H1 (cell line): Measurements from ENCODE around the gene ZNF407. TPM values are rescaled to one million over a fixed set of nuclear protein-coding genes. Genes with fewer than 3 reads are reported as not detected.

Experiments used
- CTCF ChIA-PET: fragments of 300-600 bp; sonication (Branson Sonifier 250); formaldehyde crosslinking; loops from one replicate; lab custom pipeline; 2021; ENCODE audit not compliant: partially characterized antibody; lab: Charles Lee
- POLR2A ChIA-PET: fragments of 300-600 bp; sonication (Branson Sonifier 250); formaldehyde crosslinking; loops from one replicate; lab custom pipeline; 2021; ENCODE audit warnings: inconsistent platforms; ENCODE audit not compliant: partially characterized antibody; lab: Charles Lee
- DNase-seq, 2 experiments: peaks; one replicate each; pipeline versions ENCODE4 v3.0.0 to v3.0.0-alpha.2; 2010 to 2022; ENCODE audit warnings: low spot score in 2 of 2, low read depth in 1 of 2, mixed read lengths in 1 of 2
- FAIRE-seq: peaks from 2 replicates; lab custom pipeline; 2011; peaks lifted over from hg19 to GRCh38; lab: Jason Lieb, UNC
- H2AFZ ChIP-seq: 2 replicates; pipeline ENCODE4 v1.8.1; 2012; ENCODE audit warnings: low read length, inconsistent platforms
- H2AK5ac ChIP-seq: 2 replicates; pipeline ENCODE4 v1.6.1; 2013; ENCODE audit warnings: low read depth, low read length
- H2BK120ac ChIP-seq: replicated peaks from 2 replicates; pipeline ENCODE3; 2013; ENCODE audit warnings: low read depth, low read length, inconsistent platforms
- H2BK12ac ChIP-seq: 2 replicates; pipeline ENCODE4 v1.6.1; 2013; ENCODE audit warnings: low read depth, low read length
- H2BK15ac ChIP-seq: 2 replicates; pipeline ENCODE4 v1.6.1; 2013; ENCODE audit warnings: low read length
- H2BK20ac ChIP-seq: 2 replicates; pipeline ENCODE4 v1.6.1; 2013; ENCODE audit warnings: low read length
- H2BK5ac ChIP-seq: 2 replicates; pipeline ENCODE4 v1.6.1; 2013; ENCODE audit warnings: low read depth, low read length
- H3K14ac ChIP-seq: 2 replicates; pipeline ENCODE4 v1.6.1; 2013; ENCODE audit warnings: inconsistent platforms; ENCODE audit not compliant: insufficient read length
- H3K18ac ChIP-seq: 2 replicates; pipeline ENCODE4 v1.6.1; 2013; ENCODE audit warnings: low read length; ENCODE audit errors: extremely low read depth
- H3K23ac ChIP-seq: 2 replicates; pipeline ENCODE4 v1.6.1; 2013; ENCODE audit warnings: inconsistent platforms; ENCODE audit not compliant: insufficient read length
- H3K23me2 ChIP-seq: 2 replicates; pipeline ENCODE4 v1.6.1; 2013; ENCODE audit warnings: low read depth, low read length
- H3K27ac ChIP-seq: 2 replicates; pipeline ENCODE4 v1.6.1; 2011; ENCODE audit warnings: low read depth, low read length, inconsistent platforms
- H3K27me3 ChIP-seq, 4 experiments: replicated peaks in 1 of 4; 1 replicate in 1 of 4; 2 replicates in 3 of 4; pipeline versions ENCODE4 v1.6.1 to v1.8.1; 2011 to 2013; ENCODE audit warnings: low read length in 3 of 4, mild to moderate bottlenecking in 3 of 4, inconsistent platforms in 2 of 4, mixed read lengths in 2 of 4, moderate library complexity in 1 of 4; ENCODE audit not compliant: control insufficient read depth in 3 of 4, insufficient read depth in 3 of 4; ENCODE audit errors: extremely low read depth in 1 of 4
- H3K36me3 ChIP-seq, 4 experiments: 2 replicates each; pipeline versions ENCODE4 v1.6.1 to v1.8.1; 2011 to 2013; ENCODE audit warnings: mild to moderate bottlenecking in 4 of 4, low read length in 3 of 4, moderate library complexity in 2 of 4, control low read depth in 1 of 4, inconsistent platforms in 1 of 4; ENCODE audit not compliant: insufficient read depth in 4 of 4, control insufficient read depth in 2 of 4
- H3K4ac ChIP-seq: replicated peaks from 2 replicates; pipeline ENCODE3; 2013; ENCODE audit warnings: low read length, low read depth, mixed read lengths, inconsistent platforms; ENCODE audit not compliant: insufficient read length
- H3K4me1 ChIP-seq, 4 experiments: replicated peaks in 1 of 4; 1 replicate in 1 of 4; 2 replicates in 3 of 4; pipeline versions ENCODE4 v1.6.1 to v1.8.1; 2011 to 2013; ENCODE audit warnings: low read length in 3 of 4, inconsistent platforms in 2 of 4, mixed read lengths in 1 of 4; ENCODE audit not compliant: insufficient read depth in 4 of 4, control insufficient read depth in 3 of 4
- H3K4me2 ChIP-seq, 2 experiments: 2 replicates each; pipeline versions ENCODE4 v1.6.1 to v1.8.1; 2011 to 2013; ENCODE audit warnings: low read depth in 2 of 2, low read length in 2 of 2, control low read depth in 1 of 2, inconsistent platforms in 1 of 2, mild to moderate bottlenecking in 1 of 2; ENCODE audit not compliant: insufficient read depth in 1 of 2
- H3K4me3 ChIP-seq, 4 experiments: fragments of 200-600, 300-600 bp in 1 of 4; sonication (generic), shearing (Covaris generic), sonication (Bioruptor Twin) in 1 of 4; 2 replicates each; pipeline versions ENCODE4 v1.5.1 to v1.8.1; 2011 to 2016; ENCODE audit warnings: low read length in 4 of 4, low read depth in 3 of 4, control low read depth in 2 of 4, inconsistent platforms in 2 of 4, mild to moderate bottlenecking in 2 of 4, mixed read lengths in 1 of 4, moderate library complexity in 1 of 4; ENCODE audit not compliant: insufficient read depth in 2 of 4; ENCODE audit errors: extremely low read depth in 1 of 4
- H3K56ac ChIP-seq: replicated peaks from 2 replicates; pipeline ENCODE3; 2013; ENCODE audit warnings: low read depth, mild to moderate bottlenecking, mixed read lengths, low read length, inconsistent platforms; ENCODE audit not compliant: insufficient read length
- H3K79me1 ChIP-seq: 2 replicates; pipeline ENCODE4 v1.6.1; 2013; ENCODE audit warnings: low read depth, low read length, control low read depth
- H3K79me2 ChIP-seq, 2 experiments: 2 replicates each; pipeline versions ENCODE4 v1.6.1 to v1.8.1; 2012 to 2013; ENCODE audit warnings: low read length in 2 of 2, mild to moderate bottlenecking in 2 of 2, inconsistent platforms in 1 of 2; ENCODE audit not compliant: insufficient read depth in 2 of 2, control insufficient read depth in 1 of 2
- H3K9ac ChIP-seq, 4 experiments: replicated peaks in 1 of 4; 1 replicate in 1 of 4; 2 replicates in 3 of 4; pipeline versions ENCODE4 v1.6.1 to v1.8.1; 2011 to 2013; ENCODE audit warnings: low read depth in 3 of 4, low read length in 3 of 4, control low read depth in 2 of 4, mild to moderate bottlenecking in 2 of 4, moderate library complexity in 2 of 4, inconsistent platforms in 1 of 4; ENCODE audit errors: extremely low read depth in 1 of 4
- H3K9me3 ChIP-seq, 2 experiments: 2 replicates each; pipeline versions ENCODE4 v1.6.1 to v1.8.1; 2012 to 2013; ENCODE audit warnings: mild to moderate bottlenecking in 2 of 2, moderate library complexity in 2 of 2, control low read depth in 1 of 2, inconsistent platforms in 1 of 2, low read depth in 1 of 2, low read length in 1 of 2, mixed read lengths in 1 of 2; ENCODE audit not compliant: insufficient read depth in 2 of 2
- H4K20me1 ChIP-seq, 2 experiments: replicated peaks in 1 of 2; 2 replicates each; pipeline versions ENCODE3 to v1.8.1; 2011 to 2013; ENCODE audit warnings: inconsistent platforms in 2 of 2, low read length in 2 of 2, mild to moderate bottlenecking in 1 of 2; ENCODE audit not compliant: insufficient read depth in 2 of 2, control insufficient read depth in 1 of 2
- H4K5ac ChIP-seq: 2 replicates; pipeline ENCODE4 v1.6.1; 2013; ENCODE audit warnings: low read length, low read depth, mixed read lengths, inconsistent platforms; ENCODE audit not compliant: insufficient read length
- H4K8ac ChIP-seq: 2 replicates; pipeline ENCODE4 v1.8.0; 2013; ENCODE audit warnings: mild to moderate bottlenecking, moderate library complexity, low read length, inconsistent platforms; ENCODE audit not compliant: insufficient read depth; ENCODE audit errors: extremely low read depth
- H4K91ac ChIP-seq: replicated peaks from 2 replicates; pipeline ENCODE3; 2013; ENCODE audit warnings: low read length, mixed read lengths, inconsistent platforms; ENCODE audit not compliant: insufficient read length
- BACH1 ChIP-seq: IDR thresholded peaks from 2 replicates; pipeline ENCODE4 v1.6.1; 2012; ENCODE audit warnings: low read length, improper control_type of control experiment
- BCL11A ChIP-seq, 2 experiments: IDR thresholded peaks; one replicate each; pipeline ENCODE4 v1.6.1; 2011; ENCODE audit warnings: low read depth in 2 of 2, low read length in 2 of 2, mild to moderate bottlenecking in 2 of 2
- CBX5 ChIP-seq: fragments of 300-800, 300-1000 bp; sonication (generic); IDR thresholded peaks from 2 replicates; pipeline ENCODE4 v1.7.1; 2016; ENCODE audit warnings: antibody characterized with exemption, low read length, low read depth
- CEBPB ChIP-seq: IDR thresholded peaks from 2 replicates; pipeline ENCODE4 v1.6.1; 2012; ENCODE audit warnings: low read depth, low read length
- CTCF ChIP-seq, 3 experiments: IDR thresholded peaks; 1 replicate in 2 of 3; 2 replicates in 1 of 3; pipeline versions ENCODE4 v1.5.1 to v1.6.1; 2011; ENCODE audit warnings: low read length in 3 of 3, mild to moderate bottlenecking in 3 of 3, inconsistent platforms in 2 of 3, low read depth in 1 of 3, moderate library complexity in 1 of 3; ENCODE audit not compliant: insufficient read depth in 1 of 3; ENCODE audit errors: control extremely low read depth in 1 of 3
- JUND ChIP-seq: IDR thresholded peaks from 2 replicates; pipeline ENCODE4 v1.6.1; 2011; ENCODE audit warnings: mild to moderate bottlenecking, improper control_type of control experiment, low read length
- KDM1A ChIP-seq: fragments of 200-600, 300-600 bp; sonication (generic); IDR thresholded peaks from 2 replicates; pipeline ENCODE4 v1.7.1; 2016; ENCODE audit warnings: mild to moderate bottlenecking, low read length, borderline replicate concordance
- PHF8 ChIP-seq: fragments of 200-600 bp; sonication (generic); conservative IDR thresholded peaks from 2 replicates; pipeline ENCODE4 v1.7.1; 2012; ENCODE audit warnings: low read depth, mild to moderate bottlenecking, inconsistent platforms, low read length, moderate library complexity
- SP4 ChIP-seq: IDR thresholded peaks from 2 replicates; pipeline ENCODE4 v1.6.1; 2012; ENCODE audit warnings: low read length, inconsistent platforms
- TBP ChIP-seq: IDR thresholded peaks from 2 replicates; pipeline ENCODE4 v1.6.1; 2011; ENCODE audit warnings: low read depth, low read length, improper control_type of control experiment
- WGBS, 2 experiments: shearing (Covaris generic) in 1 of 2; methylation state at CpG; one replicate each; pipeline versions ENCODE4 v1.1.6 to v1.1.7; 2013 to 2015; ENCODE audit warnings: low lambda C conversion rate in 2 of 2, mixed read lengths in 2 of 2, inconsistent platforms in 1 of 2, low coverage in 1 of 2, missing lambda C conversion rate in 1 of 2; ENCODE audit not compliant: insufficient replicate concordance in 2 of 2, insufficient coverage in 1 of 2, insufficient read length in 1 of 2; ENCODE audit errors: extremely low coverage in 1 of 2, missing lambda C conversion rate in 1 of 2; 5-methylcytosine and 5-hydroxymethylcytosine counted together
- polyA plus RNA-seq, 7 experiments: library from polyadenylated mRNA; depleted of rRNA in 3 of 7; stranded (reverse) in 5 of 7; unstranded in 2 of 7; fragments of >200 nt in 5 of 7; fragments of 200-250 nt in 2 of 7; gene quantifications; 1 replicate in 5 of 7; 2 replicates in 1 of 7; 4 replicates in 1 of 7; pipeline versions ENCODE4 v1.2.1 to v1.2.3, GENCODE V29; 2011 to 2013; ENCODE audit warnings: missing spikeins in 2 of 7, mixed read lengths in 2 of 7
- total RNA-seq: library from RNA; stranded (reverse); fragmentation: NEBNext Ultra II Directional; extraction: Animal tissue kit (Norgen Biotek cat#: 25700); gene quantifications from 2 replicates; pipeline ENCODE4 v1.2.1, GENCODE V29; 2021

Gene ZNF407
- total and polyA plus RNA-seq, 2 of the 8 experiments (the other 6 are each of a cell fraction or from before 2014, with no cell fraction given) = 1.5 to 6.8 TPM

GRCh38 chr18:74936343-74936742 is 338.7 kb downstream of the ZNF407 start:
- Histone ChIP-seq H3K4me1 (peaks cover 0 to 4% (median 0%) of the 10 kb centered on the region in 4 experiments; a peak in 1 of 7 replicates), H3K79me1 (no peaks in the 10 kb centered on the region), H4K8ac (no peak overlapping the region), H2BK12ac (no peak overlapping the region), H2BK5ac (no peak overlapping the region; the same call in 1 of the 2 replicates), H2AFZ (no peak overlapping the region), H2BK20ac (no peak overlapping the region), H3K9me3 (no peaks in the 10 kb centered on the region), H3K4me2 (no peak overlapping the region), H3K27ac (no peak overlapping the region), H3K36me3 (no peaks in the 10 kb centered on the region), H3K56ac (no peak overlapping the region), H3K23ac (no peak overlapping the region), H3K14ac (no peak overlapping the region), H3K4me3 (no peak overlapping the region), H2BK120ac (no peak overlapping the region), H3K79me2 (no peaks in the 10 kb centered on the region), H2BK15ac (no peak overlapping the region), H4K91ac (no peak overlapping the region), H3K18ac (no peak overlapping the region), H4K5ac (no peak overlapping the region), H3K9ac (no peak overlapping the region), H2AK5ac (no peak overlapping the region), H3K27me3 (no peaks in the 10 kb centered on the region), H3K4ac (no peak overlapping the region), H4K20me1 (no peaks in the 10 kb centered on the region), H3K23me2 (no peaks in the 10 kb centered on the region)
- WGBS, 2 experiments = 77% methylated on average over 6 of the region's 6 CpGs; no CpG with 5 or more reads in 1 of the 2 experiments
- DNase-seq (no peak), FAIRE-seq (peak; percentile 7)
- ChIA-PET POLR2A (no interaction called here), CTCF (no interaction called here)
- TF ChIP-seq TBP (no peak), JUND (no peak), CEBPB (no peak), BACH1 (no peak), CTCF (IDR thresholded peaks at IDR 0.05; ENCODE audit: control extremely low read depth in 1 of 3, insufficient read depth in 1 of 3, low read depth in 1 of 3, low read length in 3 of 3) (no peak), CBX5 (no peak), PHF8 (no peak), BCL11A (IDR thresholded peaks at IDR 0.05; ENCODE audit: low read depth in 2 of 2, low read length in 2 of 2) (no peak), SP4 (no peak), KDM1A (no peak)
